BE2C (cell line): ENCODE results near the gene PLBD2.

Experiments used
- DNase-seq: peaks from one replicate; pipeline ENCODE4 v3.0.0-alpha.2; 2020
- H3K27me3 ChIP-seq: fragments of 250-450 bp; sonication (Bioruptor Pico); 2 replicates; pipeline ENCODE4 v1.5.1; 2020; ENCODE audit warnings: mild to moderate bottlenecking
- H3K36me3 ChIP-seq: fragments of 250-450 bp; sonication (Bioruptor Pico); 2 replicates; pipeline ENCODE4 v1.5.1; 2020; ENCODE audit warnings: mild to moderate bottlenecking
- H3K4me1 ChIP-seq: fragments of 250-450 bp; sonication (Bioruptor Pico); 2 replicates; pipeline ENCODE4 v1.5.1; 2020
- H3K4me3 ChIP-seq: 2 replicates; pipeline ENCODE4 v1.5.1; 2011; ENCODE audit warnings: low read depth, low read length
- H3K9me3 ChIP-seq: fragments of 250-450 bp; sonication (Bioruptor Pico); 2 replicates; pipeline ENCODE4 v1.5.1; 2020
- TF ChIP-seq, protein P1 (sequence below): IDR thresholded peaks from 2 replicates; pipeline ENCODE4 v1.5.1; 2012; ENCODE audit warnings: mild to moderate bottlenecking, low read depth, low read length

Gene PLBD2

DNA sequence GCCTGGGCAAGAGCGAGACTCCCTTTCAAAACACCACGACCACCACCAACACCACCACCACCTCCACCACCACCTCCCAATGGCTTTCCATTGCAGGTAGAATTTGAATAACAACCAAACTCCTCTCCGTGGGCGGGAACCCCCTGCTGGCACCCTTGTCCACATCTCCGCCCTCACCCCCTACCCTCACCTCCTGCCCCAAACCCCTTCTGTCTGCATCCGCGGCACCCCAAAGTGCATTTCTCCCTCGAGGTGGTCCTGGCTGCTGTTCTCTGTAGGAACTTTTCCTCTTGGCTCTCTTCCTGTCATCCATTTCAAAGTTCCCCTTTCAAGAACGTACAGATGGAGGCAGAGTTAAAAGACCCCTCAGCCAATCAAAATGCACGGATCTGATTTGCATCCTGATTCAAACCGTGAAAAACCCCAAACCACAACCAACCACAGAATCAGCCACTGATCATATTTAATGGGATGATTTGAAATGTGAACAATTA lies 67.6 kb downstream of the PLBD2 start:
- no peak overlapping the region for H3K4me3 ChIP-seq
- no peaks in the 10 kb centered on the region for H3K4me1 ChIP-seq
- TF ChIP-seq, protein P1, sequence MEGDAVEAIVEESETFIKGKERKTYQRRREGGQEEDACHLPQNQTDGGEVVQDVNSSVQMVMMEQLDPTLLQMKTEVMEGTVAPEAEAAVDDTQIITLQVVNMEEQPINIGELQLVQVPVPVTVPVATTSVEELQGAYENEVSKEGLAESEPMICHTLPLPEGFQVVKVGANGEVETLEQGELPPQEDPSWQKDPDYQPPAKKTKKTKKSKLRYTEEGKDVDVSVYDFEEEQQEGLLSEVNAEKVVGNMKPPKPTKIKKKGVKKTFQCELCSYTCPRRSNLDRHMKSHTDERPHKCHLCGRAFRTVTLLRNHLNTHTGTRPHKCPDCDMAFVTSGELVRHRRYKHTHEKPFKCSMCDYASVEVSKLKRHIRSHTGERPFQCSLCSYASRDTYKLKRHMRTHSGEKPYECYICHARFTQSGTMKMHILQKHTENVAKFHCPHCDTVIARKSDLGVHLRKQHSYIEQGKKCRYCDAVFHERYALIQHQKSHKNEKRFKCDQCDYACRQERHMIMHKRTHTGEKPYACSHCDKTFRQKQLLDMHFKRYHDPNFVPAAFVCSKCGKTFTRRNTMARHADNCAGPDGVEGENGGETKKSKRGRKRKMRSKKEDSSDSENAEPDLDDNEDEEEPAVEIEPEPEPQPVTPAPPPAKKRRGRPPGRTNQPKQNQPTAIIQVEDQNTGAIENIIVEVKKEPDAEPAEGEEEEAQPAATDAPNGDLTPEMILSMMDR: no peak
- DNase-seq: no peak
- H3K9me3 ChIP-seq: no peaks in the 10 kb centered on the region
- no peaks in the 10 kb centered on the region for H3K36me3 ChIP-seq
- H3K27me3 ChIP-seq: no peaks in the 10 kb centered on the region; the same call in 1 of the 2 replicates

DNA sequence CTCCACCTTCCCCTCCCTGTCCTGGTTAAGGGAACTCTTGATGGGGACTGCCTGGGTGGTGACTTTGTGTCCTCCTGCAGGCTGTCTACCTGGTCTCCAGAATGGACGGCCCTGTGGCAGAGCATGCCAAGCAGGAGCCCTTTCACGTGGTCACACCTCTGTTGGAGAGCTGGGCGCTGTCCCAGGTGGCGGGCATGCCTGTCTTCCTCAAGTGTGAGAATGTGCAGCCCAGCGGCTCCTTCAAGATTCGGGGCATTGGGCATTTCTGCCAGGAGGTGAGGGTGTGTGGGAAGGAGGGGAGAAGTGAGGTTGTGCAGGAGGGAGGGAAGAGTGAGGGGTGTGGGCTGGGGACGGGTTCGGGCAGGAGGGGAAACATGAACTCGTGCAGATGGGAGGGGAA lies 69.5 kb downstream of the PLBD2 start:
- TF ChIP-seq, protein P1: no peak

DNA sequence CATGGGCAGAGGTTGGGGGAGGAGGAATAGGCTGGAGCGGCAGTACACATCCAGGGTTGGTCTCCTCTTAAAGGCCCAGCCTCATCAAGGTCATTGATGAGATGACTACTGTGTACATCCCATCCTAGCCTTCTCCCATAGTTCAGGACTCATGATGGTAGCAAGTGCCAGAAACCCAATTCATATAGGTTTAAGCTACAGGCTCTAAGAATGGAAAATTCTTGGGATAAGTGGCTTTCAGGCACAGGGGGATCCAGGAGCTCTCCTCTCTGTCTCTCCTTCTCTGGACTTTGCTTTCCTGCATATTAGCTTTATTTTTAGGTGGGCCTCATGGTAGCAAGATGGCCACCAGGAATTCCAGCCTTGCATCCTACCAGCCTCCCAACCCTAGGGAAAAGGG lies 70.1 kb downstream of the PLBD2 start:
- TF ChIP-seq, protein P1: no peak
- Histone ChIP-seq H3K27me3 (no peaks in the 10 kb centered on the region; the same call in 1 of the 2 replicates), H3K36me3 (no peaks in the 10 kb centered on the region), H3K9me3 (no peaks in the 10 kb centered on the region), H3K4me1 (no peaks in the 10 kb centered on the region), H3K4me3 (no peak overlapping the region)
- no peak for DNase-seq

More for the DNA sequence above, 69.5 kb downstream of the PLBD2 start:
- Histone ChIP-seq H3K4me3 (no peak overlapping the region), H3K36me3 (no peaks in the 10 kb centered on the region), H3K9me3 (no peaks in the 10 kb centered on the region), H3K27me3 (no peaks in the 10 kb centered on the region; the same call in 1 of the 2 replicates), H3K4me1 (no peaks in the 10 kb centered on the region)
- no peak for DNase-seq

DNA sequence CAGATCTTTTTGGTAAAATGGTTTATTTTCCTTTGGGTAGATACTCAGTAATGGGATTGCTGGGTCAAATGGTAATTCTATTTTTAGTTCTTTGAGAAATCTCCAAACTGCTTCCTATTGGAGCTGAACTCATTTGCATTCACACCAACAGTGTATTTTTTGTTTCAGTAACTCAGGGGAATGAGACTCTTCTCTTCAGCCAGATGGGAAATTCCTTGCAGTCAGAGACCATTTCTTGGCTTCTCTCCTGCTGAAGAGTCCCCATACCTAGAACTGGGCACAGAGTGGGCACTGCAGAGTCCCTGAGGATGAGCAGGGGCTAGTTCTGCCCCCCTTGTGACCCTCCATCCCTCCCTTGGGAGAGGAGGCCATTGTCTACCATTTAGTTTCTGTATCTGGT lies 74.6 kb downstream of the PLBD2 start:
- H3K4me3 ChIP-seq: no peak overlapping the region
- TF ChIP-seq, protein P1: no peak
- DNase-seq: no peak
- H3K4me1 ChIP-seq: no peaks in the 10 kb centered on the region
- H3K9me3 ChIP-seq: no peaks in the 10 kb centered on the region
- H3K36me3 ChIP-seq: no peaks in the 10 kb centered on the region
- H3K27me3 ChIP-seq: peaks cover 2% of the 10 kb centered on the region

DNA sequence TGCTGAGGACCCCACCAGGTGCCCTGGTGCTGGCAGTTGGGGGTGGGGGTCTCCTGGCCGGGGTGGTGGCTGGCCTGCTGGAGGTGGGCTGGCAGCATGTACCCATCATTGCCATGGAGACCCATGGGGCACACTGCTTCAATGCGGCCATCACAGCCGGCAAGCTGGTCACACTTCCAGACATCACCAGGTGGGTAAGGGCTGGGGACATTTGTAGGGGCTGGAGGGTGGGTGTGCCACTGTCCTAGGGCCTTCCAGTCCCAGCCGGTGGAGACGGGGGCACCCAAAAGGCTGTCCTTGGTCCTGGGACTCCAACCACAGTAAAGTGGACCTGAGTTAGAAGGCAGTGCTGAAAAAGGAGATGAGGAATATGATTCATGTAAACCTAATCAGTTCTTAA lies 77.0 kb downstream of the PLBD2 start:
- no peaks in the 10 kb centered on the region for H3K4me1 ChIP-seq
- no peak for DNase-seq
- peaks cover 11% of the 10 kb centered on the region for H3K27me3 ChIP-seq
- H3K4me3 ChIP-seq: no peak overlapping the region
- no peaks in the 10 kb centered on the region for H3K9me3 ChIP-seq
- no peaks in the 10 kb centered on the region for H3K36me3 ChIP-seq
- TF ChIP-seq, protein P1: no peak

DNA sequence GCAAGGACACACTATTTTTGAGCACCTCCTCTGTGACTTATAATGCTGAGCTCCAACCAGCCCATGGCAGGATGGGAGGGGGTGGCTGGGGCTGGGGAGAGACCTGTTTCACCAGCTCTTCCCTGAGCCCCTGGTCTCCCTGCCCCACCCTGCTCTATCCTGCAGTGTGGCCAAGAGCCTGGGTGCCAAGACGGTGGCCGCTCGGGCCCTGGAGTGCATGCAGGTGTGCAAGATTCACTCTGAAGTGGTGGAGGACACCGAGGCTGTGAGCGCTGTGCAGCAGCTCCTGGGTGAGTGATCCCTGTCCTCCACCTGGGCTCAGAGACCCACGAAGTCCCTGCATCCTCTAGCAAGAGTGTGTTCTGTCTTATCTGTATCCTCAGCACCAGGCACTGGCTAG lies 78.2 kb downstream of the PLBD2 start:
- TF ChIP-seq, protein P1: no peak
- Histone ChIP-seq H3K9me3 (no peaks in the 10 kb centered on the region), H3K4me1 (no peaks in the 10 kb centered on the region), H3K36me3 (no peaks in the 10 kb centered on the region), H3K4me3 (no peak overlapping the region), H3K27me3 (peaks cover 16% of the 10 kb centered on the region)
- no peak for DNase-seq
